K562 (cell line): Measurements from ENCODE around the gene OSGEP. TPM values are rescaled to one million over a fixed set of nuclear protein-coding genes. Genes with fewer than 3 reads are reported as not detected.

ENCODE experiments used
- CREB3 ChIP-seq: fragments of 450-650 bp; conservative IDR thresholded peaks from 2 replicates; pipeline ENCODE4 v1.6.1; 2016; ENCODE audit warnings: missing genetic modification characterization, low read depth, mild to moderate bottlenecking, missing compliant biosample characterization, moderate library complexity
- CREB5 ChIP-seq: fragments of 250-450 bp; sonication (Bioruptor Pico); IDR thresholded peaks from 2 replicates; pipeline ENCODE4 v1.5.0; 2020; ENCODE audit warnings: mild to moderate bottlenecking
- DMBX1 ChIP-seq: fragments of 250-450 bp; sonication (Bioruptor Pico); IDR thresholded peaks from 2 replicates; pipeline ENCODE4 v1.8.0; 2022; ENCODE audit warnings: inconsistent platforms, mild to moderate bottlenecking, moderate library complexity, borderline replicate concordance
- DPF2 ChIP-seq: fragments of 450-650 bp; IDR thresholded peaks from 2 replicates; pipeline ENCODE4 v1.6.1; 2016
- FOSL1 ChIP-seq: fragments of 200-800 bp; sonication (Bioruptor generic); conservative IDR thresholded peaks from 2 replicates; pipeline ENCODE4 v1.6.1; 2016; ENCODE audit warnings: missing genetic modification characterization, missing compliant biosample characterization
- FOXP4 ChIP-seq: sonication (generic); formaldehyde crosslinking; IDR thresholded peaks from 2 replicates; pipeline ENCODE4 v1.8.0; 2022; ENCODE audit warnings: mild to moderate bottlenecking, missing genetic modification reagents, borderline replicate concordance
- JUNB ChIP-seq: fragments of 450-650 bp; formaldehyde crosslinking; conservative IDR thresholded peaks from 2 replicates; pipeline ENCODE4 v1.4.0; 2020; ENCODE audit warnings: mild to moderate bottlenecking
- MAFF ChIP-seq: IDR thresholded peaks from 2 replicates; pipeline ENCODE4 v1.6.1; 2012; ENCODE audit warnings: low read length, improper control_type of control experiment
- NCOA1 ChIP-seq: fragments of 450-650 bp; IDR thresholded peaks from 2 replicates; pipeline ENCODE4 v1.6.1; 2016; ENCODE audit warnings: low read depth
- NFATC3 ChIP-seq: fragments of 450-650 bp; IDR thresholded peaks from 2 replicates; pipeline ENCODE4 v1.6.1; 2017; ENCODE audit warnings: mild to moderate bottlenecking
- NFYB ChIP-seq: IDR thresholded peaks from 2 replicates; pipeline ENCODE4 v1.6.1; 2011; ENCODE audit warnings: mild to moderate bottlenecking, moderate library complexity; ENCODE audit not compliant: insufficient read length; ENCODE audit errors: extremely low read depth
- POLR2AphosphoS5 ChIP-seq: IDR thresholded peaks from 2 replicates; pipeline ENCODE4 v1.6.1; 2011; ENCODE audit warnings: mild to moderate bottlenecking, low read depth, low read length, moderate library complexity; ENCODE audit not compliant: control insufficient read depth, insufficient read depth
- SFPQ ChIP-seq: fragments of 200-400 bp; formaldehyde crosslinking; IDR thresholded peaks from 2 replicates; pipeline ENCODE4 v1.6.1; 2017; ENCODE audit warnings: mild to moderate bottlenecking, low read depth, low read length, moderate library complexity
- SMC3 ChIP-seq: conservative IDR thresholded peaks from 2 replicates; pipeline ENCODE4 v1.6.1; 2011; ENCODE audit warnings: low read depth, low read length, improper control_type of control experiment; ENCODE audit not compliant: insufficient read depth
- ZNF165 ChIP-seq: fragments of 250-450 bp; sonication (Bioruptor Pico); IDR thresholded peaks from 2 replicates; pipeline ENCODE4 v1.4.0; 2020; ENCODE audit warnings: borderline replicate concordance
- ZNF551 ChIP-seq: fragments of 250-450 bp; sonication (Bioruptor Pico); IDR thresholded peaks from 2 replicates; pipeline ENCODE4 v1.5.0; 2021; ENCODE audit warnings: mild to moderate bottlenecking, moderate library complexity
- ZNF76 ChIP-seq: fragments of 250-450 bp; sonication (Bioruptor Pico); IDR thresholded peaks from 2 replicates; pipeline ENCODE4 v1.4.0; 2020; ENCODE audit warnings: mild to moderate bottlenecking, moderate library complexity, borderline replicate concordance
- ZZZ3 ChIP-seq: fragments of 450-650 bp; IDR thresholded peaks from 2 replicates; pipeline ENCODE4 v1.6.1; 2016; ENCODE audit warnings: antibody characterized with exemption, mild to moderate bottlenecking, moderate library complexity
- polyA plus RNA-seq, 8 experiments: library from polyadenylated mRNA; depleted of rRNA in 4 of 8; stranded (reverse) in 5 of 8; unstranded in 3 of 8; fragments of >200 nt; fragmentation: Nextera tagmentation in 2 of 8; fragmentation: Illumina TruSeq in 1 of 8; extraction: Ambion mirVana in 2 of 8; extraction: Trizol in 1 of 8; gene quantifications; 2 replicates each; pipeline versions ENCODE4 v1.2.1 to v1.2.3, GENCODE V29; 2011 to 2014; ENCODE audit warnings: inconsistent platforms in 1 of 8, missing spikeins in 1 of 8
- total RNA-seq, 7 experiments: library from RNA; depleted of rRNA in 6 of 7; stranded (reverse); fragments of >200 nt in 6 of 7; fragmentation: Illumina TruSeq in 2 of 7; extraction: Trizol in 2 of 7; gene quantifications; 2 replicates each; pipeline versions ENCODE4 v1.2.1 to v1.2.3, GENCODE V29; 2011 to 2021; ENCODE audit warnings: low replicate concordance in 1 of 7

The OSGEP gene
- total and polyA plus RNA-seq, 9 of the 15 experiments (the other 6 are each of a cell fraction or from before 2014, with no cell fraction given): 32.1 to 59.2 (median 44.1) TPM

- TF ChIP-seq NFYB (peak; percentile 56), ZNF551 (CRISPR knock-in tag) (no peak), ZNF165 (CRISPR knock-in tag) (no peak), MAFF (peak; percentile 36; the same call in 1 of the 2 replicates), FOSL1 (tag) (no peak), JUNB (CRISPR knock-in tag) (no peak), FOXP4 (no peak), ZNF76 (no peak), ZZZ3 (no peak), SMC3 (no peak), CREB5 (no peak), CREB3 (0 out of 2 replicates have a peak, but pooled peaks have one; percentile 54), DMBX1 (CRISPR knock-in tag) (no peak), POLR2AphosphoS5 (peak; percentile 66; the same call in 1 of the 2 replicates), SFPQ (no peak), DPF2 (no peak), NFATC3 (no peak), NCOA1 (no peak; the same call in 1 of the 2 replicates)
Observed at GRCh38 chr14:20461225-20462141, 6.9 kb upstream of the OSGEP start, which contains the start of gene PIP4P1 (continued).
